GM18498 (cell line): ENCODE data around the gene PDIK1L.

Experiments used
- ATAC-seq: cut with Tn5 transposase; IDR thresholded peaks from one replicate; pipeline ENCODE4 v1.9.1; 2021; ENCODE audit warnings: mild to moderate bottlenecking, moderate library complexity; ENCODE audit not compliant: unreplicated experiment

The PDIK1L gene

DNA sequence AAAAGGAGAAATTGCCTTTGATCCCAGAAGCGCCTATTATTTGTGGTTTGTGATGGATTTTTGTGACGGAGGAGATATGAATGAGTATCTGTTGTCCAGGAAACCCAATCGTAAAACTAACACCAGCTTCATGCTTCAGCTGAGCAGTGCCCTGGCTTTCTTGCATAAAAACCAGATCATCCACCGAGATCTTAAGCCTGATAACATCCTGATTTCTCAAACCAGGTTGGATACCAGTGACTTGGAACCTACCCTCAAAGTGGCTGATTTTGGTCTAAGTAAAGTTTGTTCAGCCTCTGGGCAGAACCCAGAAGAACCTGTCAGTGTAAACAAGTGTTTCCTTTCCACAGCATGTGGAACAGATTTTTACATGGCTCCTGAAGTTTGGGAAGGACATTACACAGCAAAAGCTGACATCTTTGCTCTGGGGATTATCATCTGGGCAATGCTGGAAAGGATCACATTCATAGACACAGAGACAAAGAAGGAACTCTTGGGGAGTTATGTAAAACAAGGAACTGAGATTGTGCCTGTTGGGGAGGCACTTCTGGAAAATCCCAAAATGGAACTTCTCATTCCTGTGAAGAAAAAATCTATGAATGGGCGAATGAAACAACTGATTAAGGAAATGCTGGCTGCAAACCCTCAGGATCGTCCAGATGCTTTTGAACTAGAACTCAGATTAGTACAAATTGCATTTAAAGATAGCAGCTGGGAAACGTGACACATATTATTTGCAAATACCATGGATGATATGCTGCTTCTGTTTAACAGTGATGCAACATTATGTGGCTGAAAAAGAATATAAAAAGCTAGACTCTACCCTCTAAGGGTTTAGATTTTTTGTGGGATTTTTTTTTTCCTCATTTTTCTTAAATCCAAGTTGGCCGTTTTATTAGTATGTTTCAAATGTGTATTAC lies 10.5 kb downstream of the PDIK1L start:
- no peak for ATAC-seq

DNA sequence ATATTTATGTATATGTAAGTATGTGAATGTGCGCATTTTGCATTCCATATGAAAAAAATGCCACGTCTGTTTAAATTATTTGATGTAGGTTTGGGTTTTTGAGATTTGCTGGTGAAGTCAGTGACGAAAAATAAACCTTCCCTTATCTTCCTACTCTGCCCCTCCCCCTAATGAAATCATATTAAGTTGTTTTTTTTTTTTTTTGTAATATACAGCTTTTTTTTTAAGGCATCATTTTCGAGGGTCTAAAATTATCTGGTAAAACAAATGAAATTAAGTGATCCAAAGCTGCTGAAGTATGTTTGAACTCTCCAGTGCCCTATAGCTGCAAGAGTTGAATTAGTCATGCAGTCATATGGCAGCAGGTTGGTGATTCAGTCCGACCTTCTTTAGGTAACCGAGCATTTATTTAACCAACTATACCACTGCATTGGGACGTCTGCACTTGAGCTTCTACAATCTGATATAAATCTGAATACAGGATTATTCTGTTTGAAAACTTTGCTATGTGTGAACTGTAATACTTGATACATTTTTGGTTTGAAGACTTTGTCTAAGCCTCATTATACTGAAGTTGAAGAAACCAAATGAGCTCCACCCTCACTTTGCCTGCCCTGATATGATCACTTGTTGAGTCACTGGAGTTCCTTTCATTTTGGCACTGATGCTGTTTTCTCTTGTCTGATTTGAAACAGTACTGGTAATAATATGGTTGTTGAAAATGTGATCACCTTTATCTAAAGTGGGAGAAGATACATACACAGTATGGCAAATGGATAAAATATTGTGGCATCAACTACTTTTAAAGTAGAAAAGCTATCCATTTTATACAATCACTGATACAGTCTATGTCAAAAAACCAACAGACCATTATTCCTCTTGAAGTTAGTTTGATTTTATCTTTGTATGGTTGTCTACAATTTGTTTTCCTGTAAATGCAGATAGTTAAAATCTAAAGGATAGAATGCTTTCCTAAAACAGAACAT lies 11.7 kb downstream of the PDIK1L start:
- ATAC-seq = no peak

DNA sequence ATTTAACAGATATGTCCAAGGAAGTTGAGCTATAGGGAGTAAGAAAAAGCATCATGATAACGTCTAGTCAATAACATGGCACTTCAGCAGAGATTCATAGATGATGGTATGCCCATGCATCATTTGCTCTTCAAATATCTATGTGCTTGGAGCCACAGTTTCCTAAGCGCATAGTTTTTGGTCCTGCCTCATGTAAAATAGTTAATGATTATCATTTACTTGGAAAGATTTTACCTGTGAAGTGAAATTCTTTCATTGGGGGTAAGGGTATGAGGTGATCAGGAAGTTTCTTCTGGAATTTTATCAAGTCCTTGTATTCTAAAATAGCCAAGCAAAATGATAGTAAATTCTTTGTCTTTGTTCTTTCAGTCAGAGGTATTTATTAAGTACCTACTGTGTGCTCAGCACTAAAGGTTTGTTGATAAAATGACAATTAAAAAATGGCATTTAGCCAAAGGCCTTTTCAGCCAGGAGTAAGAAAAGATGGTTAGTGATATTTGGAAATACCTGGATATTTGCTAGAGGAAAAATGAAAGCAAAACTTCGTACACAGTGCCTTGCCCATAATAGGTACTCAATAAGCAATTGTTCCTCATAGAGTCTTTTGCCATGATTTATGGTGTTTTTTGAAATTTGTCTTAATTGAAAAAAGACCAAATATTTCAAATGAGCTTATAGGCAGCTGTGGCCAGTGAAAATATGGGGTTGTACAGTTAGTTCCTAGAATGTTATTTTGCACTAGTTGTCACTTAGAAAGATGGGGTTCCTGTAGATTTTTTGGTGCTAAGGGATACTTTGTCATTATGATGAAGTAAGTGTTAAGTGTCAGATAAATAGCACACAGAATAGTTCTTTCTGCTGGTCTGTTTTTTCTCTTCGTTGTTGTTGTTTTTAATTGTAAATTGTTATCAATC lies 13.1 kb downstream of the PDIK1L start:
- ATAC-seq = no peak

DNA sequence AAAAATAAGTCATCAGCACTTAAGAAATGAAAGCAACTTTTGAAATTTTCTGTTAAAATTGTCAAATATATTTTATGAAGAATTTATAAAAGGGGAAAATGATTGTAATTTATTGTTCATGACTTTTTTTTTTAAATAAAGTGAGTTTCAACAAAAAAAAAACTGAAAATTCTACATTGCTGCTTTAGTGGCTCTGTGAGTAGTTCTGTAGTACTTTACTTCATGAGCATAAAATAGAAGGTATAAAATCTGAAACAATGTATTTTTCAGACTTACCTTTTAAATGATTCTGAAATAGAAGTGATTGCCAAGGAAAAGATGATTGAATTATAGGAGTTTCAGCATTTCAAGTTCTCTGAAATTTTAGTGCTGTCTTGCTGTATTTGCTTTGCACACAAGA lies 13.8 kb downstream of the PDIK1L start:
- no peak for ATAC-seq

DNA sequence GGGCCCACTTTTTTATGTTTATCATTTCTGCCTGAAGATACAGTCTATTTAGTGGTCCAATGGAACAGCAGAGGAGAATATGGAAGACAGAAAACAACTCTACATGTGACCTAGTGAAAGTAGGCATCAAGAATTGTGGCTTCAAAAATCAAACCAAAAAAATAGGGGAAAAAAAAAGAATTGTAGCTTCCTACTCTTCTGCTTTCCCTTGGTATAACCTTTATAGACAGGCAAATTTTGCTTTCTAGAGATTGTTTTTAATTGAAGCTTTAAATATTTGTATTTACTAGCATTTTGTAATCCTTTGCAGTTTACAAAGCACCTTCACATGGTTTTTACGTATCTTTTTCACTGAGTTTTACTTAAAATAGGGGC lies 14.3 kb downstream of the PDIK1L start:
- ATAC-seq = no peak

DNA sequence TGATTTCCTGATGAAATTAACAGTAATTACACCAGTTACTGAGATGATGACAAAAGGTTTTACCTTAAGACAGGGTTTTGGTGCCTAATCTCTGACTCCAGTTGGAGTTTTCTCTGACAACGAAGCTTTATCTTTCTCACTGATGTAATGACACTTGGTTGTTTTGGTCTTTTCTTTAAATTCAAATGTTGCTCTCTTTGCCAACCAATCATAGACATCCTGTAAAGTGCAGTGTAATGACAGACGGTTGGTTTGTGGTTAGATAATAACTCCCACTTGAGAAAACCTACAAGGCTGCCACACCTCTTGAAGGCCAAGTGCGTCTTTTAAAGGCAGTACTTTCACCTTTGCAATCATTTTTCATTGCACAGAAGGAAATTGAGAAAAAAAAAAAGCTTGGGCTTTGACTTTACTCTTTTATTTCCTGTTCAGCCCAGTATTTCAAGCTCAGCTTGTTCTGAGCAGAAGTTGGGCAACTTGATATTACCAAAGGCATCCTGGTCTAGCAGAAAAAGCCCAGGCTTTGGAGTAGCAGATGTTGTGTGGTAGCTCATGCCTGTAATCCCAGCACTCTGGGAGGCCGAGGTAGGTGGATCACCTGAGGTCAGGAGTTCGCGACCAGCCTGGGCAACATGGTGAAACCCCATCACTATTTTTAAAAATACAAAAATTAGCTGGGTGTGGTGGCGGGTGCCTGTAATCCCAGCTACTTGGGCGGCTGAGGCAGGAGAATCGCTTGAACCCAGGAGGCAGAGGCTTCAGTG lies 14.9 kb downstream of the PDIK1L start:
- ATAC-seq = peak; percentile 88

DNA sequence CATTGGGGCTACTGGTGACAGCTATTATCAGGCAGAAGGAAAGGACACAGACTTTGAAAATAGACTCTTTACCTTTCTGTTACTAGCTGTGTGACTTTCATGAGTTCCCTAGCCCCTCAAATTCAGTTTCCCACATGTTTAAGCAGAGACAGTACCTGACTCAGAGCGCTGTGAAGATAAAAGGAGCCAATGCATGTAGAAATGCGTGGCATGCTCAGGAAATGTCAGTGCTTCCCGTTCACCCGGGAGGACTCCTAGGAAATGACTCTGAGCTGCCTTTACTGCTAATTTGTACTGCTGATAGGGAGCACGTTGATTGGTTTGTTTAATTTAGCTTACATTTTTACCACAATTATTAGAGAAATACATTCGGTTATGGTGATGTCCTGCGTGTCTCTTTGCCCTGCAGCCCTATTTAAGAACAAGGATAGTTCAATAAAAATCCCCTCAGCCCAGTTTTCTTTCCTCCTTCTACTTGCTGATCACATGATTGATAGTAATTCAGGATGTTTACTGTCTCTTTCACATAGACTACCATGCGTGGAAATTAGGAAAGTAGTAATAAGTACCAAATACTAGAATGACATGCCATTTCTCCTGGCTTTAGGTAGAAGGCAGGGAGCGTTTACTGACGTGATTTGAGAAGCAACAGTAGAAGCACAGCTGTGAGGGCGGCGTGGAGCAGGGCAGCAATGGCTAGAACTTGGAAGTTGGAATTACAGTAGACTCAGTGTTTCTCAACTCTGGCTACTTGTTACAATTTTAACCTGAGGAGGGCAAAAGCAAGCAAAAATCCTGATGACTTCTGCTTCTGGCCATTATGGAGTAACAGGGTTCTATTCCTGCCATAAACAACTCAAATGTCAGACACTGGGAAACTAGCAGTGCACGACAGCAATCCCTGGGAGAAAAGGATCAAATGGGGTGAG lies 15.9 kb downstream of the PDIK1L start:
- no peak for ATAC-seq

DNA sequence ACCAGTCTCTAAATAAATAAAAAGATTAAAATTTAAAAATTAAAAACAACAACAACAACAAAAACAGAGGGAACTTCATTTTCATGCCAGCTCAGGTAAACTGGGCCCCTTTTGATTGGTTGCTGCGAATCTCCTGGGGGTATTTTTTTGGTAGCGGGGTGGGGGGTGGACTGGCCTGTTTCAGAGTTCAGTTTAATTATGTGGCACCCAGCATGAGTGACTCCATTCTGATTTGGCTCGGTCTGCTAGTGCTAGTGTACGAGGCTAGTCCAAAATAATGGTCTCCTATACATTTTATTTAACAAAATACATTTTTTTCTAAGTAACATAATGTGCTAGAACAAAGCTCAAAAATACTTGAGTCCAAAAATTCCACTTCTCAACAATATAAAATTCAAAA lies 18.2 kb downstream of the PDIK1L start:
- no peak for ATAC-seq

DNA sequence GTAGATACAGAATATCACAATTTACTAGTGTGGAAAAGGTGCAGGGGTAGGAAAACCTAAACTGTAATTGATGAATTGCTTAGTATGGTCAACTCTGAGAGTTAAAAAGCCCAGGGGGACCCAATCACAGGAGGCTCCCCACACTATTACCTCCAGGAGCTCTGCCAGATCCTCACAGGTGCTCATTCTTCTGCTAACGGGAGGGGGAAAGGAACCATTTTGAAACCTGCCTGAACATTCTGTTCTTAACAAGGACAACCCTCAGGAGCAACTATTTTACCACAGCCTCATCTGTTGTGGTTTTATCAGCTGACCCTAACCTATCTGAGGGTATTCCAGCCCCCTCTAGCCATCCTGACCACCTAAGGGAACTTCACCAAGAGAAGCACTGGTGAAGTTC lies 19.1 kb downstream of the PDIK1L start:
- no peak for ATAC-seq

DNA sequence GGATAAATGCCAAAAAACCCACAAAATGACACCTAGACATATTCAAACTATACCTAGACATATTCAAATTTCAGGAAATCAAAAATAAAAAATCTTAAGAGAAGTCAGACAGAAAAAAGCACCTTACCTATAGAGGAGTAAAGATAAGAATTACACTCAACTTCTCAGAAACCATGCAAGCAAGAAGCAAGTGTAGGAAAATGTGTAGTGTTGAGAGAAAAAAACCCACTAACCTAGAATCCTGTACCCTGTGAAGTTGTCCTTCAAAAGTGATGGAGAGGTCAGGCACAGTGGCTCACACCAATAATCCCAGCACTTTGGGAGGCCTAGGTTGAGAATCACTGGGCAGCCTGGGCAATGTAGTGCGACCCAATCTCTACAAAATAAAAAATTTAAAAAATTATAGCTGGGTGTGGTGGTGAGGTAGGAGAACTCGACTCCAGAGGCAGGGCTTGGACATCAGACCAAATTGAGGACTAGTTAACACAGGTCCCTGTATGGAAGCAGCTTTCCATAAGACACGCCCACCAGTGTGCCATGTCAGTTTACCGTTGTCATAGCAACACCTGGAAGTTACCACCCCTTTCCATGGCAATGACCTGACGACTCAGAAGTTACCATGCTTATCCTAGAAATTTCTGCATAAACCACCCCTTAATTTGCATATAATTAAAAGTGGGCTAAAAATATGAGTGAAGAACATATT lies 20.7 kb downstream of the PDIK1L start:
- no peak for ATAC-seq

DNA sequence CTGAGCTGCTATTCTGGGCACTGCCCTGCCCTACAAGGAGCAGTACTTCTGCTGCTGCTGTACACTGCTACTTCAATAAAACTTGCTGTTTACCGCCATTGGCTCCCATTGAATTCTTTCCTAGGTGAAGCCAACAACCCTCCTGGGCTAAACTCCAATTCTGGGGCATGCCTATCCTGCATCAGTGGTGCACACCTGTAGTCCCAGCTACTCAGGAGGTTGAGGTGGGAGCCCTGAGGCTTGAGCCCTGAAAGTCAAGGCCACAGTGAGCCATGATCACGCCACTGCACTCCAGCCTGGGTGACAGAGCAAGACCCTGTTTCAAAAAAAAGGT lies 21.2 kb downstream of the PDIK1L start:
- ATAC-seq = no peak

DNA sequence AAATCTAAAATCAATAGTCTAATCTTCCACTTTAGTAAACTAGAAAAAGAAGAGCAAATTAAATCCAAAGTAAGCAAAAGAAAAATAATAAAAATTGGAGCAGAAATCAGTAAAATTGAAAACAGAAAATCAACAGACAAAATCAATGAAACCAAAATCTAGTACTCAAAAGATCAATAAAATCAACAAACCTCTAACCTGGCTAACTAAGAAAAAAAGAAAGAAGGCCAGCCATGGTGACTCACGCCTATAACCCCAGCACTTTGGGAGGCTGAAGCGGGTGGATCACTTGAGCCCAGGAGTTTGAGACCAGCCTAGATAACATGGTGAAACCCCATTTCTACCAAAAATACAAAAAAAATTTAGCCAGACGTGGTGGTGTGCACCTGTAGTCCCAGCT lies 22.8 kb downstream of the PDIK1L start:
- no peak for ATAC-seq

DNA sequence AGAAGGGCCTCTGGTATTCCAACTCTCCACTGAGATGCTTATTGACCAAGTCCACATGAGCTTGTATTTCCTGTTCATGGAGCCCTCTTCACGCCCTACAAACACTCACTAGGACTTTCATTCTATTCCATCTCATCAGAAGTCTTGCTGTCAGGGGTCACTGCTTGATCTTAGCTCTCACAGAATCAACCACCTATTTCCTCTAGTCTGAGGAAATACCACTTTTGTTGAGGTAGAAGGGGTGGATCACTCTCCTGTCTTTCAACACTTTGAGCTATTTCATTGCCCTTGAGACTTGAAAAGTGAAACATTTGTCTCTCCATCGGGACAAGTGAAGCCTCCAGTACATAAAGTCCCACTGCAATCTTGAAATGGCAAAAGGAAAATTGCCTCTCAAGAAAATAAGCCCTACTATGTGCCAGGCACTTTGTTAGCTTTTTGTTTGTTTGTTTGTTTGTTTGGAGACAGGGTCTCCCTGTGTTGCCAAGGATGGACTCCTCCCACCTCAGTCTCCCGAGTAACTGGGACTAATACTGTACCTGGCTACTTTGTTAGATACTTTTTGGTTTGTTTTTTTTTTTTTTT lies 27.4 kb downstream of the PDIK1L start:
- ATAC-seq = no peak

DNA sequence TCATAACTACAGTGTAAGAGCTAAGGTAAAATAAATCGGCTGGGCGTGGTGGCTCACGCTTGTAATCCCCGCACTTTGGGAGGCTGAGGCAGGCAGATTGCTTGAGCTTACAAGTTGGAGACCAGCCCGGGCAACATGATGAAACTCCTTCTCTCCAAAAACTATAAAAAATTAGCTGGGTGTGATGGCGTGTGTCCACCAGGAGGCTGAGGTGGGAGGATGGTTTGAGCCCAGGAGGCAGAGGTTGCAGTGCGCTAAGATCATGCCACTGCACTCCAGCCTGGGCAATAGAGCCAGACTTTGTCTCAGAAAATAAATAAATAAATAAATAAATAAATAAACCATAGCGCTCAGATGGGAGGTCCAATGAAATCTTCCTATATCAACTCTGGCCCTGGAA lies 30.5 kb downstream of the PDIK1L start:
- ATAC-seq = no peak

DNA sequence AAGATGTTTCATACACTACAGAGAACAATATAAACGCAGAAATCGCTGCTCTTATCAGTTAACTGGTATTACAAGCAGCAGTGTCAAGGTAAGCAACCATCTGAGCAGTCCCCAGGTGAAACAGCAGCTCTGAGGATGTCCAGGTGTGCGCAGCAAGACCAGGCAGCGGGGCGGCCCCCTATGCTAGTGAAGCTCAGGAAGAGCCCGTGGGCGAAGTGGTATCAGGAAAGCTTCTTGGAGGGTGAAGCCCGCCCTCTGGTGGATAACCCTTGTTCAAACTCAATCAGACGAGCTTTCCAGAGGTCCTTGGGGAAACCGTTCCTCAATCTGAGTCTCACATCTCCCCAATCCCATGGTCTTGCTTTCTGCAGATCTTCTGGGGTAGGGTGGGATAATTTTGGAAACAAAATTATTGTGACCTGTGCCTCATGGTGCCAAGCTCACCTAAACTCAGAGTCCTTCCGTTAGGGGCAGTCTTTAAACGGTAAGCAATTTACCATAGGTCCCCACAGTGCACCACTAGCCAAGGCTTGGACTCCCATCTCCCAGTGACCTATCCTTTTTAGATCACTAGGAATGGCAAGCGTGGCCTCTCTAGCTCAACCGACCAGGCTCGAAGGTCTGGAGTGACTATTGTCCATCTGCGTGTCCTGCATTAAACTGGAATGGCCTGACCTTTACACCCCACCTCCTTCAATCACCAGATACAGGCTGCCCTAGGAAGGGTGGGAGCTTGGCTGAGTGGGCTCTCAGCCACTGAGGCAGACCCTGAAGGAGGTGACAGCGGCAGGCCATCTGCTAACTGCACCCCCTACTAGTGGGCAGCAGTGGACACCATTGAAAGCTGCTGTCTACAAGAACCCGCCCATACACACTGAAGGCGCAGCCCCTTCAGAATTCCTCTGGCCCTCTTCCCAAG lies 33.7 kb downstream of the PDIK1L start:
- no peak for ATAC-seq

DNA sequence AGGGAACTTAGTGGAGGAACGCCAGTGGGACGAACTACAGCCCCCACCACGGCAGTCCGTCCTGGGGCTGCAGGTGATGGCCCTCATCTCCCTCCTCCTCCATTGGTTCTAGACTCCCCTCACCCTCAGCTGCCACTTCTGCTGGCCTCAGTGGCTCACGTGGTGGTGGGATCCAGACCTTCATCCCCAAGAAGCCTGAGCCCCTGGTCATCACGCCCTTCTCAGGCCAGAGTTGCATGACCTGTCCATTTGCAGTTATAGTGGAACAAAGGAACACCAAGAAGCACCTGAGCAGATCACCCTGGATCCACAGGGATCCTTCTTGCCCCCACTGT lies 34.3 kb downstream of the PDIK1L start:
- no peak for ATAC-seq

DNA sequence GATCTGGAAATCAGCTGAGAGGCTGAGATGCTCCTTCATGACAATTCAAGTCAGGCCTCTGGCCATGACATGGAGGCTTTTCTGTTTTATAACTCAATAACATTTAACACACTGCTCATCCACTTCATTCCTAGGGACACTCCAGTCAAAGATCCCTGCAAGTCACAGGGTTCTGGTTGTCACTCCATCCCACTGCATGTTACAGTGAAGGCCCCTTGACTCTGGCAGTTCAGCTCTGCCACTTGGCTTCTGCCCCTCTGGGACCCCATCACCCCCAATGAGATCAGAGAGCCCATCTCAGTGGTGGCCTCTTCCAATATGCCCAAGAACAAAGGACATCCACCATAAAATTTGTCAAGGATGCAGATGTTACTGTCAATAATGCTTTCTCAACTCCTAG lies 37.3 kb downstream of the PDIK1L start:
- no peak for ATAC-seq
